ENCODE data around the gene SRGAP1.

DNA sequence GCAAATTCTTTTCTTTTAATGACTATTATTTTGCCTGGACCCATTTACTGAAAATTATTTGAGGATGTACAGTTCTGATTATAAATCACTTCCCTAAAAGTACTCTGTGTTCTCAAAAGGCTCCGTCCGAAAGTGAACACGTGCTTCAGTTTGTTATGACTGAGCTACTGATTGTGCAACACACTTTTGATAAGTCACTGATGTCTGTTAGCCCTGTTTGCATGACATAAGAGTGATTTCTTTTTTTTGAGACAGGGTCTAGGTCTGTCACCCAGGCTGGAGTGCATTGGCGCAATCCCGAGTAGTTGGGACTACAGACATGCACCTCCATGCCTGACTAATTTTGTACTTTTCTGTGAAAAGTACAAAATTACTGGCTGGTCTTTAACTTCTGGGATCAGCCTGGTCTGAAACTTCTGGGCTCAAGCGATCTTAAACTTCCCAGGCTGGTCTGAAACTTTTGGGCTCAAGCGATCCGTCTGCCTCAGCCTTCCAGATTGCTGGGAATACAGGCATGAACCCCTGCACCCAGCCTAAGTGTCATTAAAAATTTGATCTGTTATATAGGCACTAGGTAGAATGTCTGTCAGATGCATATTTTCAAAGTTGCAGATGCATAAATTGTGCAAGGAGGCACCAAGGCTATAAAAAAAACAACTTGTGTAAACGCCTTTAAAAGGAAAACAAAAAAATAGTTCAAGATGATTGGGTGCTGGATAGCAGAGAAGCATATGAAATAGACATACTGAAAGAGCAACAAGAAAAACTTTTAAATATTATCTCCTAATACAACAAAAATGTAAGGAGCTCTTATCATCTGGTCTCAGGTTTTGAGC, 111.5 kb downstream of the SRGAP1 start:
- TF ChIP-seq, protein P1, sequence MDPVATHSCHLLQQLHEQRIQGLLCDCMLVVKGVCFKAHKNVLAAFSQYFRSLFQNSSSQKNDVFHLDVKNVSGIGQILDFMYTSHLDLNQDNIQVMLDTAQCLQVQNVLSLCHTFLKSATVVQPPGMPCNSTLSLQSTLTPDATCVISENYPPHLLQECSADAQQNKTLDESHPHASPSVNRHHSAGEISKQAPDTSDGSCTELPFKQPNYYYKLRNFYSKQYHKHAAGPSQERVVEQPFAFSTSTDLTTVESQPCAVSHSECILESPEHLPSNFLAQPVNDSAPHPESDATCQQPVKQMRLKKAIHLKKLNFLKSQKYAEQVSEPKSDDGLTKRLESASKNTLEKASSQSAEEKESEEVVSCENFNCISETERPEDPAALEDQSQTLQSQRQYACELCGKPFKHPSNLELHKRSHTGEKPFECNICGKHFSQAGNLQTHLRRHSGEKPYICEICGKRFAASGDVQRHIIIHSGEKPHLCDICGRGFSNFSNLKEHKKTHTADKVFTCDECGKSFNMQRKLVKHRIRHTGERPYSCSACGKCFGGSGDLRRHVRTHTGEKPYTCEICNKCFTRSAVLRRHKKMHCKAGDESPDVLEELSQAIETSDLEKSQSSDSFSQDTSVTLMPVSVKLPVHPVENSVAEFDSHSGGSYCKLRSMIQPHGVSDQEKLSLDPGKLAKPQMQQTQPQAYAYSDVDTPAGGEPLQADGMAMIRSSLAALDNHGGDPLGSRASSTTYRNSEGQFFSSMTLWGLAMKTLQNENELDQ (tag by site-specific recombination; IDR thresholded peaks at IDR 0.05; ENCODE audit: low read depth) = no peak
- TF ChIP-seq ZNF658 (tag by site-specific recombination; IDR thresholded peaks at IDR 0.05) (no peak), GLIS2 (tag by site-specific recombination; IDR thresholded peaks at IDR 0.05) (no peak), ZNF510 (tag by site-specific recombination; IDR thresholded peaks at IDR 0.05; ENCODE audit: insufficient replicate concordance) (no peak), TRIM28 (IDR thresholded peaks at IDR 0.05; ENCODE audit: borderline replicate concordance, low read length) (no peak), SALL2 (tag by site-specific recombination; IDR thresholded peaks at IDR 0.05; ENCODE audit: borderline replicate concordance) (no peak), ZNF596 (tag by site-specific recombination; IDR thresholded peaks at IDR 0.05) (no peak)
- TF ChIP-seq, protein P2, sequence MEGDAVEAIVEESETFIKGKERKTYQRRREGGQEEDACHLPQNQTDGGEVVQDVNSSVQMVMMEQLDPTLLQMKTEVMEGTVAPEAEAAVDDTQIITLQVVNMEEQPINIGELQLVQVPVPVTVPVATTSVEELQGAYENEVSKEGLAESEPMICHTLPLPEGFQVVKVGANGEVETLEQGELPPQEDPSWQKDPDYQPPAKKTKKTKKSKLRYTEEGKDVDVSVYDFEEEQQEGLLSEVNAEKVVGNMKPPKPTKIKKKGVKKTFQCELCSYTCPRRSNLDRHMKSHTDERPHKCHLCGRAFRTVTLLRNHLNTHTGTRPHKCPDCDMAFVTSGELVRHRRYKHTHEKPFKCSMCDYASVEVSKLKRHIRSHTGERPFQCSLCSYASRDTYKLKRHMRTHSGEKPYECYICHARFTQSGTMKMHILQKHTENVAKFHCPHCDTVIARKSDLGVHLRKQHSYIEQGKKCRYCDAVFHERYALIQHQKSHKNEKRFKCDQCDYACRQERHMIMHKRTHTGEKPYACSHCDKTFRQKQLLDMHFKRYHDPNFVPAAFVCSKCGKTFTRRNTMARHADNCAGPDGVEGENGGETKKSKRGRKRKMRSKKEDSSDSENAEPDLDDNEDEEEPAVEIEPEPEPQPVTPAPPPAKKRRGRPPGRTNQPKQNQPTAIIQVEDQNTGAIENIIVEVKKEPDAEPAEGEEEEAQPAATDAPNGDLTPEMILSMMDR (tag by site-specific recombination; IDR thresholded peaks at IDR 0.05) = no peak
- TF ChIP-seq, protein P3, sequence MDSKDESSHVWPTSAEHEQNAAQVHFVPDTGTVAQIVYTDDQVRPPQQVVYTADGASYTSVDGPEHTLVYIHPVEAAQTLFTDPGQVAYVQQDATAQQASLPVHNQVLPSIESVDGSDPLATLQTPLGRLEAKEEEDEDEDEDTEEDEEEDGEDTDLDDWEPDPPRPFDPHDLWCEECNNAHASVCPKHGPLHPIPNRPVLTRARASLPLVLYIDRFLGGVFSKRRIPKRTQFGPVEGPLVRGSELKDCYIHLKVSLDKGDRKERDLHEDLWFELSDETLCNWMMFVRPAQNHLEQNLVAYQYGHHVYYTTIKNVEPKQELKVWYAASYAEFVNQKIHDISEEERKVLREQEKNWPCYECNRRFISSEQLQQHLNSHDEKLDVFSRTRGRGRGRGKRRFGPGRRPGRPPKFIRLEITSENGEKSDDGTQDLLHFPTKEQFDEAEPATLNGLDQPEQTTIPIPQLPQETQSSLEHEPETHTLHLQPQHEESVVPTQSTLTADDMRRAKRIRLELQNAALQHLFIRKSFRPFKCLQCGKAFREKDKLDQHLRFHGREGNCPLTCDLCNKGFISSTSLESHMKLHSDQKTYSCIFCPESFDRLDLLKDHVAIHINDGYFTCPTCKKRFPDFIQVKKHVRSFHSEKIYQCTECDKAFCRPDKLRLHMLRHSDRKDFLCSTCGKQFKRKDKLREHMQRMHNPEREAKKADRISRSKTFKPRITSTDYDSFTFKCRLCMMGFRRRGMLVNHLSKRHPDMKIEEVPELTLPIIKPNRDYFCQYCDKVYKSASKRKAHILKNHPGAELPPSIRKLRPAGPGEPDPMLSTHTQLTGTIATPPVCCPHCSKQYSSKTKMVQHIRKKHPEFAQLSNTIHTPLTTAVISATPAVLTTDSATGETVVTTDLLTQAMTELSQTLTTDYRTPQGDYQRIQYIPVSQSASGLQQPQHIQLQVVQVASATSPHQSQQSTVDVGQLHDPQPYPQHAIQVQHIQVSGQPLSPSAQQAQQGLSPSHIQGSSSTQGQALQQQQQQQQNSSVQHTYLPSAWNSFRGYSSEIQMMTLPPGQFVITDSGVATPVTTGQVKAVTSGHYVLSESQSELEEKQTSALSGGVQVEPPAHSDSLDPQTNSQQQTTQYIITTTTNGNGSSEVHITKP (tag by site-specific recombination; IDR thresholded peaks at IDR 0.05) = no peak
- TF ChIP-seq, protein P4, sequence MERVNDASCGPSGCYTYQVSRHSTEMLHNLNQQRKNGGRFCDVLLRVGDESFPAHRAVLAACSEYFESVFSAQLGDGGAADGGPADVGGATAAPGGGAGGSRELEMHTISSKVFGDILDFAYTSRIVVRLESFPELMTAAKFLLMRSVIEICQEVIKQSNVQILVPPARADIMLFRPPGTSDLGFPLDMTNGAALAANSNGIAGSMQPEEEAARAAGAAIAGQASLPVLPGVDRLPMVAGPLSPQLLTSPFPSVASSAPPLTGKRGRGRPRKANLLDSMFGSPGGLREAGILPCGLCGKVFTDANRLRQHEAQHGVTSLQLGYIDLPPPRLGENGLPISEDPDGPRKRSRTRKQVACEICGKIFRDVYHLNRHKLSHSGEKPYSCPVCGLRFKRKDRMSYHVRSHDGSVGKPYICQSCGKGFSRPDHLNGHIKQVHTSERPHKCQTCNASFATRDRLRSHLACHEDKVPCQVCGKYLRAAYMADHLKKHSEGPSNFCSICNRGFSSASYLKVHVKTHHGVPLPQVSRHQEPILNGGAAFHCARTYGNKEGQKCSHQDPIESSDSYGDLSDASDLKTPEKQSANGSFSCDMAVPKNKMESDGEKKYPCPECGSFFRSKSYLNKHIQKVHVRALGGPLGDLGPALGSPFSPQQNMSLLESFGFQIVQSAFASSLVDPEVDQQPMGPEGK (tag by site-specific recombination; IDR thresholded peaks at IDR 0.05) = no peak
